PFSK-1 (cell line): ENCODE results near the gene PRPF40B.

Experiments
- FOXP2 ChIP-seq: optimal IDR thresholded peaks from 2 replicates; pipeline ENCODE3; 2011; ENCODE audit warnings: borderline replicate concordance, control low read depth, inconsistent platforms; ENCODE audit not compliant: insufficient read depth; ENCODE audit errors: extremely low read length, extremely low read depth
- POLR2AphosphoS5 ChIP-seq: IDR thresholded peaks from 2 replicates; pipeline ENCODE4 v1.6.1; 2012; ENCODE audit warnings: low read depth, mild to moderate bottlenecking, control low read depth, low read length, moderate library complexity
- REST ChIP-seq, 2 experiments: IDR thresholded peaks; 2 replicates each; pipeline versions ENCODE4 v1.6.1 to v1.8.0; 2011 to 2012; ENCODE audit warnings: low read depth in 2 of 2, low read length in 2 of 2, control low read depth in 1 of 2, inconsistent platforms in 1 of 2, mild to moderate bottlenecking in 1 of 2, moderate library complexity in 1 of 2; ENCODE audit not compliant: insufficient read depth in 1 of 2
- SIN3A ChIP-seq: IDR thresholded peaks from 2 replicates; pipeline ENCODE4 v1.6.1; 2012; ENCODE audit warnings: mild to moderate bottlenecking, low read length, moderate library complexity, borderline replicate concordance; ENCODE audit not compliant: insufficient read depth
- TAF1 ChIP-seq: IDR thresholded peaks from 2 replicates; pipeline ENCODE4 v1.6.1; 2012; ENCODE audit warnings: low read length, control low read depth, borderline replicate concordance; ENCODE audit not compliant: insufficient read depth

PRPF40B gene

GRCh38 chr12:49642370-49642802 is 19.0 kb downstream of the PRPF40B start:
- TF ChIP-seq FOXP2 (no peak), REST (IDR thresholded peaks at IDR 0.05; ENCODE audit: insufficient read depth in 1 of 2, low read depth in 2 of 2, low read length in 2 of 2) (no peak), POLR2AphosphoS5 (no peak), TAF1 (no peak), SIN3A (no peak)

GRCh38 chr12:49643135-49643534 is 19.8 kb downstream of the PRPF40B start:
- TF ChIP-seq POLR2AphosphoS5 (no peak), FOXP2 (no peak), REST (IDR thresholded peaks at IDR 0.05; ENCODE audit: insufficient read depth in 1 of 2, low read depth in 2 of 2, low read length in 2 of 2) (no peak), TAF1 (no peak), SIN3A (no peak)

GRCh38 chr12:49643961-49644619 is 20.7 kb downstream of the PRPF40B start:
- TF ChIP-seq POLR2AphosphoS5 (no peak), FOXP2 (no peak)

- TF ChIP-seq SIN3A: no peak
- no peak for TF ChIP-seq FOXP2
- TF ChIP-seq REST (IDR thresholded peaks at IDR 0.05; ENCODE audit: insufficient read depth in 1 of 2, low read depth in 2 of 2, low read length in 2 of 2): no peak
- TF ChIP-seq POLR2AphosphoS5: no peak
- TF ChIP-seq TAF1: no peak
Observed at GRCh38 chr12:49644620-49644994, 21.2 kb downstream of the PRPF40B start.

GRCh38 chr12:49645146-49646039 is 22.0 kb downstream of the PRPF40B start:
- TF ChIP-seq SIN3A (no peak), FOXP2 (no peak), REST (IDR thresholded peaks at IDR 0.05; ENCODE audit: insufficient read depth in 1 of 2, low read depth in 2 of 2, low read length in 2 of 2) (no peak), POLR2AphosphoS5 (no peak), TAF1 (no peak)
